ENCODE data around the gene XPC.
A peak's percentile ranks its signal among the peaks of the same experiment; 100 is the strongest.

XPC gene

GRCh38 chr3:14157951-14158350 lies 20.4 kb downstream of the XPC start:
- DNase-seq (ENCODE audit: low spot score in 2 of 2) (no peak), ATAC-seq (replicated peaks; ENCODE audit: extremely low read depth, poor library complexity, severe bottlenecking) (no peak)
- no peaks in the 10 kb centered on the region for H3K27me3 Mint-ChIP-seq
- H3K4me3 Mint-ChIP-seq: no peak overlapping the region
- peaks cover 4% of the 10 kb centered on the region for H3K9me3 Mint-ChIP-seq
- peaks cover 75% of the 10 kb centered on the region for H3K36me3 Mint-ChIP-seq (ENCODE audit: insufficient read depth)
- H3K27ac Mint-ChIP-seq (ENCODE audit: low read depth): peak overlapping the region; percentile 8
- H3K4me1 Mint-ChIP-seq: no peaks in the 10 kb centered on the region

DNA sequence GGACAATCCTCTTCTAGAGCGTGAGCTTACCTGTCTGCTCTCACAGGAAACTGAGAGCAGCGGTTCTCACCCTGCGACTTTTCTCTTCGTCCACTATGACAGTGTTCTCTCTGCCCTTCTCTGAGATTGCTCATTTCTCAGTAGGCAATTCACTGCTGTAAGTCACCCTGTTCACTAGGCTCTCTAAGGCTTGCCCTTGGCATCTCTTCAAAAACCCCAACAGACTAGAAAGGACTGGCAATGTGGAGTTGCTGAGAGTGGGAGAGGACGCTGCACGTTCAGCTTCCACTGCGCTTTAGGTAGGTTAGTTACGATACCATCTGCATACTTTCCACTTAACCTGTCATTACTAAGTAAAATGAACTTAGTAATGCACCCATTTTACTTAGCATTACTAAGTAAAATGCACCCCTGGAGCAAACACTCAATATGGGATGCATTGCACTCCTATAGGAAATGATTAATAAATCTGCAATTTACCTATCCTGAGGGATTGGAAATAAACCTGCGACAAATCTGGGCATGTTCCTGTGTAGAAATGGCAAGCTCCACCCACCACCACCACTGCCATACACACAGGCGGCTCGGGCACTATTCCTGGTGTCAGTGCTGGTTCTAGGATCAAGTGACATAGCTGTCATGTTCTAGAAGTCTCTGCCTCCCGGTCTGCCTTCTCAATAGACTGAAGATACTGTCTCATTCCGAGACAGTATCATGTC lies 21.4 kb downstream of the XPC start:
- DNase-seq (ENCODE audit: low spot score in 2 of 2) (no peak), ATAC-seq (replicated peaks; ENCODE audit: extremely low read depth, poor library complexity, severe bottlenecking) (no peak)
- H3K4me3 Mint-ChIP-seq: no peak overlapping the region
- peaks cover 69% of the 10 kb centered on the region for H3K36me3 Mint-ChIP-seq (ENCODE audit: insufficient read depth)
- H3K27me3 Mint-ChIP-seq: no peaks in the 10 kb centered on the region
- peaks cover 4% of the 10 kb centered on the region for H3K9me3 Mint-ChIP-seq
- no peak overlapping the region for H3K27ac Mint-ChIP-seq (ENCODE audit: low read depth)
- no peaks in the 10 kb centered on the region for H3K4me1 Mint-ChIP-seq

- Mint-ChIP-seq H3K36me3 (ENCODE audit: insufficient read depth) (peaks cover 62% of the 10 kb centered on the region), H3K9me3 (no peaks in the 10 kb centered on the region)
Observed at GRCh38 chr3:14156201-14156600, 22.2 kb downstream of the XPC start.

GRCh38 chr3:14154895-14155440 lies 23.4 kb downstream of the XPC start:
- H3K36me3 Mint-ChIP-seq (ENCODE audit: insufficient read depth): peaks cover 55% of the 10 kb centered on the region
- H3K4me3 Mint-ChIP-seq: no peak overlapping the region
- no peaks in the 10 kb centered on the region for H3K27me3 Mint-ChIP-seq
- no peak for DNase-seq (ENCODE audit: low spot score in 2 of 2)
- no peaks in the 10 kb centered on the region for H3K9me3 Mint-ChIP-seq
- H3K27ac Mint-ChIP-seq (ENCODE audit: low read depth): no peak overlapping the region
- no peak for ATAC-seq (replicated peaks; ENCODE audit: extremely low read depth, poor library complexity, severe bottlenecking)
- peaks cover 5% of the 10 kb centered on the region for H3K4me1 Mint-ChIP-seq

More at GRCh38 chr3:14156201-14156600, 22.2 kb downstream of the XPC start:
- peak overlapping the region; percentile 23 for H3K27ac Mint-ChIP-seq (ENCODE audit: low read depth)
- no peak overlapping the region for H3K4me3 Mint-ChIP-seq
- no peaks in the 10 kb centered on the region for H3K27me3 Mint-ChIP-seq
- no peaks in the 10 kb centered on the region for H3K4me1 Mint-ChIP-seq
- DNase-seq (ENCODE audit: low spot score in 2 of 2): no peak
- ATAC-seq (replicated peaks; ENCODE audit: extremely low read depth, poor library complexity, severe bottlenecking): no peak

DNA sequence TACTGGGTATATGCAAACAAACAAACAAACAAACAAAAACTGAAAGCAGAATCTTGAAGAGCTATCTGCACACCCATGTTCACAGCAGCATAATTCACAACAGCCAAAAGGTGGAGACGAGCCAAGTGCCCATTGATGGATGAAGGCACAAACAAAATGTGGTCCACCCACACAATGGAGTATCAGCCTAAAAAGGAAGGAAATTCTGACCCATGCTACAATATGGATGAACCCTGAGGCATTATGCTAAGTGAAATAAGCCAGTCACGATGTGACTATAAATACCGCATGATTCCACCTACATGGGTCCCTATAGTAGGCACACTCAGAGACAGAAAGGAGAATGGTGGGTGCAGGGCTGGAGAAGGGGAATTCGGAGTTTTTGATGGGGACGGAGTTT lies 24.1 kb downstream of the XPC start:
- H3K36me3 Mint-ChIP-seq (ENCODE audit: insufficient read depth): peaks cover 50% of the 10 kb centered on the region
- H3K4me1 Mint-ChIP-seq: peaks cover 5% of the 10 kb centered on the region
- no peak overlapping the region for H3K4me3 Mint-ChIP-seq
- H3K27me3 Mint-ChIP-seq: no peaks in the 10 kb centered on the region
- H3K9me3 Mint-ChIP-seq: no peaks in the 10 kb centered on the region
- no peak overlapping the region for H3K27ac Mint-ChIP-seq (ENCODE audit: low read depth)
- ATAC-seq (replicated peaks; ENCODE audit: extremely low read depth, poor library complexity, severe bottlenecking): no peak
- DNase-seq (ENCODE audit: low spot score in 2 of 2): no peak

DNA sequence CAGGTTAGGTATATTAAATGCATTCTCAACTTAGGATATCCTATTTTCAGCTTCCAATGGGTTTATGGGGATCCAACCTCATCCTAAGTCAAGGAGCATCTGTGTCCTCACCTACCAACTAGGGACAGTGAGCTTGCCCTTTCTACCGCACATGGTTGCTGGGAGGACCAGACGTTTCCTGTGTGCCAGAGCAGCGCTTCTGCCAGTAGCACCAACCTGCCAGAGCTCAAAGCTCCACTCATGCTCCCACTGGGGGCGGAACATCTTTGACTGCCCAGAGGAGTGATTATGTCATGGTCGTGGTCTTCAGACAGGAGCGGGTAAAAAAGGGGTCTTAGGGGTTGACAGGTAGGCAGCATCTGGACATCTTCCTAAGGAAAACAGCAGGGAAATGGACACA lies 24.7 kb downstream of the XPC start:
- peaks cover 46% of the 10 kb centered on the region for H3K36me3 Mint-ChIP-seq (ENCODE audit: insufficient read depth)
- no peaks in the 10 kb centered on the region for H3K27me3 Mint-ChIP-seq
- H3K9me3 Mint-ChIP-seq: no peaks in the 10 kb centered on the region
- H3K4me1 Mint-ChIP-seq: peaks cover 5% of the 10 kb centered on the region
- ATAC-seq (replicated peaks; ENCODE audit: extremely low read depth, poor library complexity, severe bottlenecking): no peak
- DNase-seq (ENCODE audit: low spot score in 2 of 2): no peak
- no peak overlapping the region for H3K4me3 Mint-ChIP-seq
- H3K27ac Mint-ChIP-seq (ENCODE audit: low read depth): no peak overlapping the region

DNA sequence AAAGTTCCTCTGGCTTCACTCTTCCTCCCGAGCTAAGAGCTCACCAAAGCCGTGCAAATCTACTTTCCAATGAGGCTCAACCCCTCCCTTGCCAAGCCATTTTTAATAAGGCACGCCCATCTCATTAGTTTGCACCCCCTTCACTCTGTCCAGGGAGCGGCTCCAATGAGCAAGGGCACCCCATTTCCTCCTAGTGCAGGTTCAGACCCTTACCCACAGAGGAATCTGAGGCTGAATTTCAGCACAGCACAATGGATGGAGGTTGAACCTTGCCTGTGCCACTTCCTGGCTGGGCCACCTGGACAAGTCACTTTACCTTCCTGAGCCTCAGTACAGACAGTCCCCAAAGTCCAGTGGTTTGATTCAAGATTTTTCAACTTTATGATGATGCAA lies 25.4 kb downstream of the XPC start:
- ATAC-seq (replicated peaks; ENCODE audit: extremely low read depth, poor library complexity, severe bottlenecking) (no peak), DNase-seq (ENCODE audit: low spot score in 2 of 2) (no peak)
- Mint-ChIP-seq H3K27ac (ENCODE audit: low read depth) (peak overlapping the region; percentile 44), H3K4me3 (no peak overlapping the region), H3K36me3 (ENCODE audit: insufficient read depth) (peaks cover 40% of the 10 kb centered on the region), H3K27me3 (no peaks in the 10 kb centered on the region), H3K4me1 (peaks cover 5% of the 10 kb centered on the region), H3K9me3 (no peaks in the 10 kb centered on the region)

DNA sequence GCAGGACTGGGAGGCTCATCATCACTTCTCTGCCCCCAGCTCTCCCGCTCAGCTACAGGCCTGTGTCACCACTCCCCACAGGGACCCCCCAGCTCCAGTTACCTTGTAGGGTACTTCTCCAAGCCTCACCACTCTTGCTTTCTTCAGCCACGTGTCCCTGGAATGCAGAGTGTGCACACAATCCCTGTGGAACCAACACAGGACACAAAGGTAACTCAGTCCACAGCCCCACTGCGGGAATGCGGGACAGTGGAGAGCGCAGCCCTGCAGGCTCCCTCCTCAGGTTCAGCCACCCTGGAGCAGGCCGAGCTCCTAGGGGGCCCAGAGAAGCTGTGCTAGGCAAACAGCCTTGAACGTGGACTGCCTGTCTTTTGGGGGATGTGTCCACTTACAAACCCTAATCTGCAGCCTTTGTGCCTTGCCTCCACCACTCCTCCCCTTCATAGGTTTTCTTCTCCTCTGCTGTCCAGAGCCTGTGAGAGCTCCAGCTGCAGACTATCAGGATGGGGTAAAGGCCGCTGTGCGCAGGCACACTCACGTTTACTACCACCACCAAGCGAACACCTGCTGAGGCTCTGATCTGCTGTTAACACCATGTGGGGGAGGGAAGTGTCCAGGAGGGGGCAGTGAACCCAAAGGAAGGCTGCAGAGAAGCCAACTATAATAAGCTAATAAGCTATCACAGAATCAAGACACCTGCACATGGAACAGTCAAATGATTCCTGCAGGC lies 26.0 kb downstream of the XPC start:
- Mint-ChIP-seq H3K9me3 (no peaks in the 10 kb centered on the region), H3K36me3 (ENCODE audit: insufficient read depth) (peaks cover 40% of the 10 kb centered on the region), H3K4me3 (no peak overlapping the region), H3K27me3 (no peaks in the 10 kb centered on the region), H3K4me1 (peaks cover 6% of the 10 kb centered on the region), H3K27ac (ENCODE audit: low read depth) (peak overlapping the region; percentile 44)
- no peak for ATAC-seq (replicated peaks; ENCODE audit: extremely low read depth, poor library complexity, severe bottlenecking)
- no peak for DNase-seq (ENCODE audit: low spot score in 2 of 2)

GRCh38 chr3:14151471-14152083 lies 26.8 kb downstream of the XPC start:
- Mint-ChIP-seq H3K4me1 (peaks cover 12% of the 10 kb centered on the region), H3K27ac (ENCODE audit: low read depth) (peak overlapping the region; percentile 44), H3K36me3 (ENCODE audit: insufficient read depth) (peaks cover 42% of the 10 kb centered on the region), H3K4me3 (no peak overlapping the region), H3K9me3 (no peaks in the 10 kb centered on the region), H3K27me3 (no peaks in the 10 kb centered on the region)
- DNase-seq (ENCODE audit: low spot score in 2 of 2) (no peak), ATAC-seq (replicated peaks; ENCODE audit: extremely low read depth, poor library complexity, severe bottlenecking) (no peak)

DNA sequence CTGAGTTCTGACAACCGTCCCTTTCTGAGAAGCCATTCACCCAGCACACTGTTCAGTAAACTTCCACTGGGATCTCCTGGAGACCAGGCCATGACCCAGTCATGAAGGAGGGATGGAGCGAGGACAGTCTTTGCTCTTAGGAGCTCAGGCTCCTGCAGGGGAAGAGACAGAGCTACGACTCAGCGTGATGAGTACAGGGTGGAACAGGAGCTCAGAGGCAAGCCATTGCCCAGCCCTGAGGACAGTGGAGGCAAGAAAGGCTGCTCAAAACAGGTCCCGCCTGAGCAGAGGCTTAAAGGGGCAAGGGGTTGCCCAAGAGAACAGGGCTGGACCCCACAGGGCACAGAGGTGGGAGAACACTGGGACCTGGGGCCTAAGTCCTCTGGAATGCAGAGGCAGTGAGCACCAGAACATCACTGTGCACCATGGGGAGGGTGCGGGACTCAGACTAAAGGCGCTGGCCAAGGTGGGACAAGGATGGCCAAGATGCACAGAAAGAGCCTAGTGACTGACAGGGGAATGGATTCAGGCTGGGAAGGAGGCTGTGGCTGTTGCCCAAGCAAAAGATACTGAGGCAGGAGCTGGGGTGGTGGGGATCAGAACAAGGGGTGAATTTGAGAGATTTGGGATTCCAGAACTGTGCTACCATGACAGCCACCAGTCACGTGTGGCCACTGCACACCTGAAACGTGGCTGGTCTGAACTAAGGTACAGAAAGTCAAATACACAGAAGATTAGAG lies 27.7 kb downstream of the XPC start:
- Mint-ChIP-seq H3K4me1 (peaks cover 21% of the 10 kb centered on the region), H3K27me3 (no peaks in the 10 kb centered on the region), H3K36me3 (ENCODE audit: insufficient read depth) (peaks cover 38% of the 10 kb centered on the region), H3K27ac (ENCODE audit: low read depth) (peak overlapping the region; percentile 68), H3K9me3 (no peaks in the 10 kb centered on the region), H3K4me3 (peak overlapping the region; percentile 19)
- DNase-seq (ENCODE audit: low spot score in 2 of 2) (no peak), ATAC-seq (replicated peaks; ENCODE audit: extremely low read depth, poor library complexity, severe bottlenecking) (no peak)

DNA sequence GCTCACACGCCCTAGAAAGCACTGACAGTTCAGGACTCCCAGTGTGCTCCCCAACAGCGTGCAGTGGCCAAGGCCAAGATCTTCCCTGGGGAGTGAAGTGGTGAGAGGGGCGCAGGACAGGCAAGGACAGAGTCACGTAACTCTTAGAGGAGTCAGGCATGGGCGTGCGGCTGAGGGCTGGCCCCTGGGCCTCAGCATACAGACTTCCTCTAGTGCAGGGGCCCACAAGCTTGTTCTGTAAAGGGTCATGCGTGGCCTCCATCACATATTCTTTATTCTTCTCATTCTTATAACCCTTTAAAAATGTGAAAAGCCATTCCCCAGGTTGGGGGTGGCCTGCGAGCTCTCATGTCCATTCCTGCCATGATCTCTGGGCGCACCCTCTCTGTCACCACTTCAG lies 28.3 kb downstream of the XPC start:
- H3K4me3 Mint-ChIP-seq: peak overlapping the region; percentile 19
- H3K4me1 Mint-ChIP-seq: peaks cover 27% of the 10 kb centered on the region
- ATAC-seq (replicated peaks; ENCODE audit: extremely low read depth, poor library complexity, severe bottlenecking): no peak
- H3K36me3 Mint-ChIP-seq (ENCODE audit: insufficient read depth): peaks cover 39% of the 10 kb centered on the region
- no peak for DNase-seq (ENCODE audit: low spot score in 2 of 2)
- H3K27ac Mint-ChIP-seq (ENCODE audit: low read depth): peak overlapping the region; percentile 68
- H3K27me3 Mint-ChIP-seq: no peaks in the 10 kb centered on the region
- no peaks in the 10 kb centered on the region for H3K9me3 Mint-ChIP-seq
